Measurements from ENCODE around the gene CNTRL. TPM values are rescaled to one million over a fixed set of nuclear protein-coding genes. Genes with fewer than 3 reads are reported as not detected.
"Not testable (repeated sequence)": the region's sequence is repeated elsewhere in the genome, so short reads cannot be mapped to it uniquely, and the experiment has no call there.

Gene CNTRL
- total RNA-seq, 1 donor from 2014 or later = 6.2 TPM

DNA sequence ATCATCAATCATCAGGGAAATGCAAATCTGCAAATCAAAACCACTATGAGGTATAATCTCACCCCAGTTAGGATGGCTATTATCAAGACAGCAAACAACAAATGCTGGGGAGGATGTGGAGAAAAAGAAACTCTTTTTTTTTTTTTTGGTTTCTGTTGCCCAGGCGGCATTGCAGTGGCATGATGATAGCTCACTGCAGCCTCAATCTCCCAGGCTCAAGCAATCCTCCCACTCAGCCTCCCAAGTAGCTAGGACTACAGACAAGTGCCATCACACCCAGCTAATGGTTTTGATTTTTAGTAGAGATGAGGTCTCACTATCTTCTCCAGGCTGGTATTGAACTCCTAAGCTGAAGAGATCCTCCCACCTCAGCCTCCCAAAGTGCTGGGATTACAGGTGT, 5.4 kb upstream of the CNTRL start:
- DNase-seq (ENCODE audit: low read depth) = no peak

DNA sequence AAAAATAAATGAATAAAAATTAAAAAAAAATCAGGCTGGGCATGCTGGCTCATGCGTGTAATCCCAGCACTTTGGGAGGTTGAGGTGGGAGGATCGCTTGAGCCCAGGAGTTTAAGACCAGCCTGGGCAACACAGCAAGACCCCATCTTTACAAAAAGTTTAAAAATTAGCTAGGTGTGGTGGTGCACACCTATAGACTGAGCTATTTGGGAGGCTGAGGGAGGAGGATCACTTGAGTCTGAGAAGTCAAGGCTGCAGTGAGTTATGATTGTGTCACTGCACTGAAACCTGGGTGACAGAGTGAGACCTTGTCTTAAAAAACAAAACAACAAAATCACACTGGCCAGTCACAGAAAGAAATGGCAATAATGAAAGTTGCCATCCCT, 3.4 kb upstream of the CNTRL start:
- no peak for DNase-seq (ENCODE audit: low read depth)

DNA sequence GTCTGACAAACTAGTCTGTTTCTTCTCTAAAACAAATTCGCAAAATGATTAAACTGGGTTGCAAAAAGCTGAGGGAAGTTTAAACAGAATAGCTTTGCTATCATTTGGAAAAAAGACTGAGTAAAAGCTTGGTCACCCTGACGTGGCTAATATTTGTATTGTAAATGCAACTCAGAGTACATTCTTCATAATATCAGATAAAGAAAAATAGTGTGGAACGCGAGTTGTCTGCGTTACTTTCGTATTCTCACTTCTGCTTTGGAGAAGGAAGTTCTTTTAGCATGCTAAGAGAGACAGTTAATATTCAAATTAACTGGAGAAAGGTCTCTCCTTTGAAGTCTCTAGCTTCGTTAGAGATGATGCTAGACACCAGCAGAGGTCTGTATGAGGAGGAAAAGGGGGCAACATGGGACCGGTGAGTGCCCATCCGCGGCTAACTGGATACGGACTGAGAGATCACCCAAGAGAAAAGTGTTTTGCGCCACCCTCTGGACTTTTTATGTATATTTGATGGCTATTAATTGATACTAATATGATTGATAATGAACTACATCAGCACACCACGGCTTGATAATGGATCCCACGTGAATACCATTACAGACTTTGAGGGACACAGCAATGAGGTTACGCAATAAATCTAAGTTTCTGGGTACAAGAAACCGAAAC, 2.9 kb upstream of the CNTRL start:
- no peak for DNase-seq (ENCODE audit: low read depth)

DNA sequence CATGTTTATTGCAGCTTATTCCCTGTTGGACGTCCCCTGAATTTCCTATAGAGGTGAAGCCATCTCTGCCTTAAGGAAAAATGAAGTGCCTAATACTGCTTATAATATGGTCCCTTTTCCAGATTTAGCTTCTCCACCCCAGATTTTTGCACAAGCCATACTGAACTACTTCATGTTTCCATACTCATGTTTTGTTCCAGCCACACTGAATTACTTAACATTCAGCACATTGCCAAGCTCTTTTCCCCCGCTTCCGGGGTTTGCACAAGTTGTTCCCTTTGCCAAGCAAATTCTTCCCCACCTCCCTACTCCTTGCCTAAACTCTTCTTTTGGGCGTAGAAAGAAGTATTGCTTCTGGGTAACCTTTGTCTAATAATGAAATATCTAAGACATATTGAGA, 1.7 kb upstream of the CNTRL start:
- DNase-seq (ENCODE audit: low read depth) = no peak

DNA sequence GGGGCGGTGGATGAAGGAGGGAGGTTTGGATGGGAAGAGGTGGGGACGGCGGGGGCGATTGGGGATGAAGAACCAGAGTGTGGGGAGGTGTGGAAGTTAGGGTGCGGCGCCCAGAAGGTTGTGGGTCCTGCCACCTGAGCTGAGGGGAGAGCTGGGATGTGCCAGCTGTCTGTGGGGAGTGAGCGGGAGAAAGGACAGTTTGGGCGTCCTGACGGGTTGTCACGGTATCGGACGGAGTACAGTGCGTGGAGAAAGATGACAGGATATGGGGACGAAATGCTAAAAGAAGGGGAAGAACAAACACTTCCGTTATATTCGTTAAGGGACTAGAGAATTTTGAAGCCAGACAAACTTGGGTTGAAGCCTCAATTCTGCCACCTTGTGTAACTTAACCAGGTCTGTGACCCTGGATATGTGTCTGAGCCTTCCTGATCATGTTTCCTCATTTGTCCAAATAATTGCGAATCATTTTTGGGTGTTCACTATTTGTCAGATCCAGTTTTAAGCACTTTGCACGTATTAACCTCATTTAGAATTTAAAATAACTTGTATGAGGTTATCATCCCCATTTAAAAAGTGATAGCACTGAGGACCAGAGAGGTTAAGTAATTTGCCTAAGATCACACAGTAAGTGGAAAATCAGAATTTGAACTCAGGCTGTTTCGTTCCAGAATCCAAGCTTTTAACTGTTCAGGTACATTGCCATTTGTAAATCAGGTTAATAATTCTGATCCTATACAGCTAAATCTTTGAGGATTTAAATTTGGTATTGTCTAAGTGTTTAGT, 689 bp downstream of the CNTRL start:
- peak; percentile 7 for DNase-seq (ENCODE audit: low read depth)

DNA sequence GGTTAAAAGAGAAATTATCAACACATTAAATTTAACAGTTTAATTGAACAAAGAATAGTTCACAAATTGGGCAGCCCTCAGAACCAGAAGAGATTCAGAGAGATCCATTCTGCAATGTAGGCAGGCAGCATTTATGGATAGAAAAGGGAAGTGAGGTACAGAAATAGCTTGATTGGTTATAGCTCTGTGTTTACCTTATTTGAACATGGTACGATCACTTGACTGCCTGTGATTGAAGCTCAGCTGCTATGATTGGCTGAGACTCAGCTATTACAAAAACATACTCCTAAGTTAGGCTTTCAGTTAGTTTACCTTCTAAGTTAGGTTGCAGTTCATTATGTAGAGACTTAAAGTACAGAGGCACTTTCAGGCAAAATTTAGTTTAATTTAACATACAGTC, 7.3 kb downstream of the CNTRL start:
- no peak for DNase-seq (ENCODE audit: low read depth)

DNA sequence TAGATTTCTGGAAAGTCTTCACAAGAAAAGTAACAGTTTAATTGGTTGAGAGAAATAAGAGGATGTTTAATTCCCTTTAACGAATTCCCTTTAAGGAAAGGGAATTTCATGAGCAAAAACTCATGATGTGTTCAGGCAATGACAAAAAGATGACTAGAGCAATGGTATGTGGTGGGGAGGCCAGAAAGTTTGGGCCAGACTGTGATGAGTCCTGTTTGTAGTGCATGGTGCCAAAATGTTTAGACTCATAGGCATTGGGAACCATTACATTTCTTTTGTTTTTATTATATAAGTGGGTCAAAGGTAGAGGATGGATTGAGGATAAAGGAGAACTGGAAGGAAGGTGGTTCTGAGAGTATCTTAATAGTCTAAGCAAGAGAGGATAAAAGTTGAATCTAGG, 10.9 kb downstream of the CNTRL start:
- DNase-seq (ENCODE audit: low read depth) = no peak

DNA sequence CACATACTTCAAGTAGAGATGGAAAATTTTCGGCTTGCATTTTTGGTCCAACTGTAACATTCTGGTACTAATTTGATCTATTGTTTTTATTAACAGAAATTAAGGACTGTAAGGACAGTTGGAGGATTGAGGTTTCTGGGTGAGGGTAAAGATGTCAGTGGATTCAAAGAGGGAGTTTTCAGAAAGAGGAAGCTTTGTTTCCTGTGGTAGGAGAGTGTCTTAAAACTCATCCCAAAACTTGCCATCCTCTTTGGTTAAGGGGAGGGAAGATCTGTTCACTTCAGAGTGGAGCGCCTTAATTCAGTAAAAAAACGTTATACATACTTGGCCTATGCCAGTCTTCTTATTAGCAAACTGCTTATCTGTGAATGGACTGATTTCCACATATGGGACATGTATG, 13.8 kb downstream of the CNTRL start:
- DNase-seq (ENCODE audit: low read depth) = no peak

DNA sequence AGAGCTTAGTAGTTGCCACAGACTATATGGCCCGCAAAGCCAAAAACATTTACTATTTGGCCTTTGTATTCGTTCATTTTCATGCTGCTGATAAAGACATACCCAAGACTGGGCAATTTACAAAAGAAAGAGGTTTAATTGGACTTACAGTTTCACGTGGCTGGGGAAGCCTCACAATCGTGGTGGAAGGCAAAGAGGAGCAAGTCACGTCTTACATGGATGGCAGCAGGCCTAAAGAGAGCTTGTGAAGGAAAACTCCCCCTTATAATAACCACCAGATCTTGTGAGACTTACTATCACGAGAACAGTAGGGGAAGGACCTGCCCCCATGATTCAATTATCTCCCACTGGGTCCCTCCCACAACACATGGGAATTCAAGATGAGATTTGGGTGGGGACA, 16.0 kb downstream of the CNTRL start:
- not testable (repeated sequence) for DNase-seq (ENCODE audit: low read depth)

DNA sequence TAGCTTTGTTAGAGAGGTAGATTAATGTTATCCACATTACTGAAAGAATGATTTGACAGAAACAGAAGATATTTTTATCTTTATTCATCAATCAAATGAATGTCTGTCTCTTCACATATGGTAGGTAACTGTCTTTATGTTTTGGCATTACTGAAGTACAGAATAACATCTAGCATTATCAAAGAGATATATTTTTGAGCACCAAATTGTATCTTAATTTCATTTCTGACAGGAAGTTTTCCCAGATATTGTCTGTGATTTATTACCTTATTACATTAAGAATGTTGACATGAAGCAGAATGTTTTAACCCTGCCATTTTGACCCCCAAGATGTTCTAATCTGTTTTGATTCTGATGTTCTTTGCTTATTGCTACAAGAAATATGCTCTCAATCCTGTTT, 20.3 kb downstream of the CNTRL start:
- no peak for DNase-seq (ENCODE audit: low read depth)

DNA sequence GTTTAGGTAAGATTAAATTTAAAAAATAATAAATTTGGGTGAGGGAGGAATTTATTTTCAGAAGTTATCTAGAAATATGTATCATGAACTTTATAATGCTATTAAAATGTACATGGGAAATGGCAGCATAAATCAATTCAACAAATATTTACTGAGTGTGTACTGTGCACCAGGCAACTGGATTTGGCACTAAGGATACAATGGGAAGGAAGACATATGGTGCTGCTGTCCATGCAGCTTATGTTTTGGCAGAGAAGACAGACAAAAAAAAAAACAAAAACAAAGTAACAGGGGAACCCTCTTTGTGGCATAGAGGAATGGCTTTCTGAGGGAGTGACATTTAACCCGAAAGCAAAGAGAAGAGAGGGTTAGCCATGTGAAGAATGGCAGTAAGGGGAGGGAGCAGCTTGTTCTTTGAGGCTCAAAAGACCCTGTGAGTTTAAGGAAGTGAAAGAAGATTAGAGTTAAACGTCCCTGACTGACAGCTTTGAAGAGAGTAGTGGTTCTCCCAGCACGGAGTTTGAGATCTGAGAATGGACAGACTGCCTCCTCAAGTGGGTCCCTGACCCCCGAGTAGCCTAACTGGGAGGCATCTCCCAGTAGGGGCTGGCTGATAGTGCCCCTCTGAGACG, 23.9 kb downstream of the CNTRL start:
- no peak for DNase-seq (ENCODE audit: low read depth)

DNA sequence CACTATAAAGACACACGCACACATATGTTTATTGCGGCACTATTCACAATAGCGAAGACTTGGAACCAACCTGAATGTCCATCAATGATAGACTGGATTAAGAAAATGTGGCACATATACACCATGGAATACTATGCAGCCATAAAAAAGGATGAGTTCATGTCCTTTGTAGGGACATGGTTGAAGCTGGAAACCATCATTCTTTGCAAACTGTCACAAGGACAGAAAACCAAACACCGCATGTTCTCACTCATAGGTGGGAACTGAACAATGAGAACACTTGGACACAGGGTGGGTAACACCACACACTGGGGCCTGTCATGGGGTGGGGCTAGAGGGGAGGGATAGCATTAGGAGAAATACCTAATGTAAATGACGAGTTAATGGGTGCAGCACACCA, 29.3 kb downstream of the CNTRL start:
- DNase-seq (ENCODE audit: low read depth) = not testable (repeated sequence)

DNA sequence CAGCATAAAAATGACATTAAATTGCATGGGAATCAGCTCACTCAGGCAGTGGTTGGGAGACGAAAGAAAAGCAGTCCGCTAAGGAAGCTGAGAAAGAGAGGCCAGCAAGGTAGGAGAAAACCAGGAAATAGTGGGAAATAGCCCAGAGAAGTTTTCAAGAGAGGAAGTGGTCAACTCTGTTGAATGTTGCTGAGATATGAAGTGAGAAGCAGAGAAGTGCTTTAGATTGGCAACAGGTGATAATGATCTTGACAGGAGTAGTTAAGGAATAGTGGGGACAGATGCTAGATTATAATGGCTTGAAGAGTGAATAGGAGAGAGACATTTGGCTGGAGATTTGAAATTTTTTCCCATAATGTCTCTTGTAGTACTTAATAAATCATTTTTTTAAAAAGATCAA, 30.8 kb downstream of the CNTRL start:
- no peak for DNase-seq (ENCODE audit: low read depth)

DNA sequence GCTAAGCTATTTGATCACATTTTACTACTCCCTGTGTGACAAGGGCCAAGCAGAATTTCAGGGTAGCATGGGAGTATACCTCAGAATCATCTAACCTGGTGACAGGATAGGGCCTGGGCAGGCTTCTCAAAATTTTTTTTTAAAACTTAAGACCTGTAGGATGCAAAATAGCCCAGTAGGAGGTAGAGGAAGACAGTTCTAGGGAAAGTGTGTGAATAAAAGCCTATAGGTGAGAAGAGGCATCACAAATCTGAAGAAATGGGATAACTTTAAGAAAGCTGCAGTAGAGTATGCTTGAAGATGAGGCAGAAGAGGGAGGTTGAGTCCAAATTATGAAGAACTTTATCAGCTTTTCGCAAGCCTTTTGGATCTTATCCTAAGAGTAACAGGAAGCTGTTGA, 32.3 kb downstream of the CNTRL start:
- DNase-seq (ENCODE audit: low read depth) = no peak

DNA sequence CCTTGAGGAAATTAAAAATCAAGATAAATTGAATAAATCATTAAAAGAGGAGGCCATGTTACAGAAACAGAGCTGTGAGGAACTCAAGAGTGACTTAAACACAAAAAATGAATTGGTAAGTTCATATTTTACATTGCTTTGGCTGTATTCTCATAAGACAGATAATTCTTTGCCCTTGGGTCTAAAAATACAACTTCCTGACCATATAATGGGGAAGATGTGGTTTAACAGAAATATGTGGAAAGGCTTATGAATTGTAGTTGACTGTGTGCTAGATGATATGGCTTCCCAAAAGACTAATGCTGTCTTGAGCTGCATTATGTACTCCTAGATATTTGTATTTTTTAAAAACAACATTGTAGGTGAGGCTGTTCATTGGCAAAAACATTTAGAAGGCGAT, 33.1 kb downstream of the CNTRL start:
- DNase-seq (ENCODE audit: low read depth) = no peak

DNA sequence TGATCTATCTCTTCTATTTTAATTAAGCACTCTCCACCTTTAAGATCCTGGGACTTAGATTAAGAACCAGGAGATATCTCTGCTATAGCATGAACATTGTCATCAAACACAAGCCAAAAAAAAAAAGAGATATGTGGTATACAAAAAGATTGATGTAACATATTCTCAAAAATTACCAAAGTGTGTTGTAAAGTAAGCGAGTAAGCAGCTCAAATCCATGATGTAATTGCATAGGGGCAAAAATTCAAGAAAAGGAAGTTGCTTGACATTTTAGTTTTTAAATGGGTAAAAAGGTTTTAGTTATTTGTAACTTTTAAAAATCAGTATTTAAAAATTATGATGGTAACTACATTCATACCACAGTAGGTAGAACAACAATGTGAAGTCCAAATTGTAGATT, 40.7 kb downstream of the CNTRL start:
- DNase-seq (ENCODE audit: low read depth) = no peak

DNA sequence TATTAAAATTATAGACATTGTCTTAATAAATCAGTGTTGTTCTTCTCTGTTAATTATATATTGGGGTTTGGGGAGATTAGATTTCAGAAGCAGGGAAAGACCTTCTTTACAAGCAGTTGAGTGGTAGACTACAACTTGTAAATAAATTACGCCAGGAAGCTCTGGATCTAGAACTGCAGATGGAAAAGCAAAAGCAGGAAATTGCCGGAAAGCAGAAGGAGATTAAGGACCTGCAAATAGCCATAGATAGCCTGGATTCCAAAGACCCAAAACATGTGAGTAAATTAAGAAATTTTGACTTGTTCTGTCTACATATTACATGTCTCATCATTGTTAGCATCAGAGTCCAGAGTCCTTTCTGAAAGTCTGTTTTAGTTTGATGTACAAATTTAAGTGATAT, 43.5 kb downstream of the CNTRL start:
- no peak for DNase-seq (ENCODE audit: low read depth)

DNA sequence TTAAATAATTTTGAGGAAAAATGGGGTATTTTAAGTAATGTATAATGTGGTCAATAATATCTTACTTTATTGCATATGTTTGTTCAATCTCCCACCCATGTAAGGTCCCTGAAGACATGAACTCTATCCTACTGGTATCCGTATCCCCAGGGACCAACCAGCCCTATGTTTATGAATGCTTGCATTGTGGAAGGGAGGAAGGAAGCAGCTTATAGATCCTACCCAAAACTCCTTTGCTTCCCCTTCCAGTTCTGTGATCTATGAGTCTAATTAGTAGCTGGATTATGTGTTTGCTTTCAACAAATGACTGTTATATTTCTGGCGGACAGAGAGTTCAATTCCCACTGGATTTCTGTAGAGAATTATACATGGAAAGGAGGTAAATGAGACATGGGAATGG, 45.6 kb downstream of the CNTRL start:
- no peak for DNase-seq (ENCODE audit: low read depth)

DNA sequence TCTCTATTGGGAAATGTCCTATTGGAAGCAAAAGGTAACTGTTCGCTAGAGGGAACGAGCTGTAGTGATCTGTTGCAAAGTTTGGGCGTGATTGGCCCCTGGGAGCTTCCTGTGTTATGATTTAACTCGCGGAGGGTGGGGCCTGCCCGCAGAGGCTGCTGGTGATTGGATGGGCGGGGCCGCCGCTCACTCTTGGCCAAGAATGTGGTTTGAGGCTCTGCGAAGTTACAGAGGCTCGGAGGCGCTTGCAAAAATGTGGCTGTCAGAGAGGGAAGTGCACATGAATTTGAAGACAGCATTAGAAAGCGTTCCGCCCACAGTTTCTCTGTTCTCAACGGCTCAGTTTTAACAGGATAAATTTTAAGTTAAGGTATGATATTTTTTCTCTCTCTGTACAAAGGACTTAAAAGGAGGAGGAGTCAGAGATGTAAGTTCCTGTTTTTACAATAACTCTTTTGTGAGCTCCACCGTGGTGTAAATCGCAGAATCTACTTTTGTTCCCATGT, 46.9 kb downstream of the CNTRL start:
- peak; percentile 93 for DNase-seq (ENCODE audit: low read depth)

DNA sequence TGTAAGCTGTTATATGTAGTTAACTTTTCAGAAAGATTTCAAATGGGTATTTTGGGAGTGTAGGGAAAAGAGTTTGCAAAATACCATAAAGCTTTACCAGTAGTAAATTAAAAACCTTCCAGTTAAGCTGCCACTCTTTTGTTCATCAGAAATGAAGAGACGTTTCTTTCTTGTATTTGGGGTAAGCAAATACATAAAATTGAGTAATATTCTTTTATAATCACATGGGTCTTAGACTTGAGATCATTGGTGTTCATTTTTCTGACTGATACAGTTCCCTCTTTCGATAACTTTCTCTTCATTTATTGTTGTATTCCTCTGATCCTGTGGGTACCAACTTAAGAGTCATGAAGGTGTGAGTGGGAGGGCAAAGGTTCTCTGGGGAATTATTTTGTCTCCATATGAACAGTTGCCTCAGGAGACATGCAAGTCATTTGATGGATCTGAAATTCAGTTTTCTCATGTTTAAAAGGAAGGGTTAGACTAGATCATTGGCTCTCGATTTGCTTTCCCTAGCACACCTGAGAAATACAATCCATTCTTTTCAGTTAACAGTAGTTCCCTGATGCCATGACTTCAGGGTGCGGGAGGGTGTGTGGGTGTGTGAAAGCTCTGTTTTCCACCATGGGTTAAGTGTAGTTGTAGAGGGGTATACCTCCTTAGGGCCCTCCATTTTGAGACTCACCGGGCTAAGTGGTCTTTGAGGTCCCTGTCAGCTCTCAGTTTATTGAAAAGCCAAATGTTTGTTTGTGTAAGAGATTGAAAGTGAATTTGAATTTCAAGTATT, 47.7 kb downstream of the CNTRL start:
- no peak for DNase-seq (ENCODE audit: low read depth)

DNA sequence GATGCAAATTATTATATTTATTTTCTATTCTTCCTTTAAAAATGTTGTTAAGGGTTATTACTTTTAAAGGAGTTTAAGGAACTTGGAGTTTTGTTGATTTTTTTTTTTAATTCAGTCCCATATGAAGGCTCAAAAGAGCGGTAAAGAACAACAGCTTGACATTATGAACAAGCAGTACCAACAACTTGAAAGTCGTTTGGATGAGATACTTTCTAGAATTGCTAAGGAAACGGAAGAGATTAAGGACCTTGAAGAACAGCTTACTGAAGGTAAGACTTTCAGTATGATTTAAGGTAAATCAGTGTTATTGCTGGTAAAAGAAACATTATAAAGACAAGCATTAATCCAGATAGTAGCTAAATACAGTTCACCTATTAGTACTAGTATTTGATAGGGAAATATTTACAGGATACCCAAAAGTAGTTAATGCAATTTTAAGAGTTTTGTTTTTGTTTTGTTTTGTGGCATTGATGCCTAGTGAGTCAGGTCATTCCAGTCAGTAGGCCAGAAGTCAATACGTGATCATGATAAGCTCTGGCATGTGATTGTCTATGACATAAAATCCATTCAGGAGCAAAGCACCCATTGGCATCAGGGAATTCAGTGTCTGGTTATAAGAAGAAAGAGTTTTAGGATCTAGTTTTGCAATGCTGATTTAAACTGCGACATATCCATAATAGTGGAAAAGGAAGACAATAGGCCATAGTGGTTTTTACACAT, 49.2 kb downstream of the CNTRL start:
- no peak for DNase-seq (ENCODE audit: low read depth)

DNA sequence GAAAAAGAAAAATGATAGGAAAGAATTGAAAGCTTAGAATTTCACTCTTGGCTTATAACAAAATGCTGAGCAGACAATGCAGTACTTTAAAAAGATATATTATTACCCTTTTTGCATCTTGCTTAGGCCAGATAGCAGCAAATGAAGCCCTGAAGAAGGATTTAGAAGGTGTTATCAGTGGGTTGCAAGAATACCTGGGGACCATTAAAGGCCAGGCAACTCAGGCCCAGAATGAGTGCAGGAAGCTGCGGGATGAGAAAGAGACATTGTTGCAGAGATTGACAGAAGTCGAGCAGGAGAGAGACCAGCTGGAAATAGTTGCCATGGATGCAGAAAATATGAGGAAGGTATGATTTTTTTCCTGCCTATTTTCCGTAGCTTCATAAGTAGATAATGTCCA, 50.8 kb downstream of the CNTRL start:
- DNase-seq (ENCODE audit: low read depth) = no peak

All from renal cortical epithelial cell (primary cell).